ENCODE results near the gene SHISAL2B.

Gene SHISAL2B

DNA sequence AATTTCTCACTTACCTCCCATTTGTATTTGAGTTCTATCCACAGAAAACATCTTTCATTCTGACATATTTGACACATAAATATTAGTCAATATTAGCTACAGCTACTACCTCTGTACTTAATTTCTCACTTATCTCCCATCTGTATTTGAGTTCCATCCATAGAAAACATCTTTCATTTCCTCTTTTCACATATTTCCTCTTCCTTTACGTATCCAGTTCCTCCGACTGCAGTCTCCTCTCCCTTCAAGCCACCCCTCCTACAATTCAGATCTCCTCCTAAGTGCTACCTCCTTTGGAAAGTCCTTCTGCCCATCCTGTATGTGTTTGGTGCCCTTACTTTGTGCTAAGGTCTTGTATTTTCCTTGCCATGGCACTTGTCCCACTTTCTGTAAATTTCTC, 76.6 kb downstream of the SHISAL2B start:
- H4K8ac ChIP-seq (ENCODE audit: low read depth, low read length): no peak overlapping the region
- H3K4me2 ChIP-seq (ENCODE audit: low read length): peak overlapping the region; percentile 72
- H3K27me3 ChIP-seq (ENCODE audit: insufficient read depth, low read length): no peaks in the 10 kb centered on the region
- no peak overlapping the region for H3K18ac ChIP-seq (ENCODE audit: low read length)
- H3K9ac ChIP-seq (ENCODE audit: low read length): peak overlapping the region; percentile 11
- peaks cover 3 to 9% of the 10 kb centered on the region in 2 experiments for H3K36me3 ChIP-seq (ENCODE audit: control insufficient read depth in 1 of 2, insufficient read depth in 2 of 2, low read length in 2 of 2)
- no peak overlapping the region for H3K27ac ChIP-seq (ENCODE audit: low read depth, low read length)
- H3K4me1 ChIP-seq (ENCODE audit: control insufficient read depth in 1 of 2, insufficient read depth in 2 of 2, low read length in 2 of 2): peaks cover 4 to 6% of the 10 kb centered on the region in 2 experiments
- peak overlapping the region; percentile 80 for H3K4ac ChIP-seq (ENCODE audit: low read depth, low read length)
- H3K9me3 ChIP-seq (ENCODE audit: insufficient read depth, low read depth, low read length): no peaks in the 10 kb centered on the region
- no peak for DNase-seq
- peaks cover 6% of the 10 kb centered on the region for H3K79me1 ChIP-seq (ENCODE audit: low read length)
- no peak overlapping the region for H4K91ac ChIP-seq (ENCODE audit: low read depth, low read length)
- H2BK12ac ChIP-seq (ENCODE audit: low read length): peak overlapping the region; percentile 30
- H3K79me2 ChIP-seq (ENCODE audit: control insufficient read depth, insufficient read depth, low read length, poor library complexity): peaks cover 7% of the 10 kb centered on the region
- no peak overlapping the region for H3K4me3 ChIP-seq (ENCODE audit: low read depth, low read length)
- H3K14ac ChIP-seq (ENCODE audit: low read length): no peak overlapping the region
- H2BK120ac ChIP-seq (ENCODE audit: insufficient read depth, low read length, poor library complexity): no peak overlapping the region
- no peak overlapping the region for H2AK5ac ChIP-seq (ENCODE audit: low read length)
- H2AFZ ChIP-seq (ENCODE audit: insufficient read depth, low read length, poor library complexity): no peak overlapping the region
- 100% methylated on average over 2 of the region's 2 CpGs for WGBS (ENCODE audit: extremely low coverage, insufficient coverage, insufficient read length)
- H2BK5ac ChIP-seq (ENCODE audit: low read depth, low read length, poor library complexity): no peak overlapping the region
- no peak overlapping the region for H4K12ac ChIP-seq (ENCODE audit: low read depth, low read length)
- H3K23ac ChIP-seq (ENCODE audit: low read length): peak overlapping the region; percentile 99

Data from trophoblast cell (in vitro differentiated cells and primary cell).